HepG2 (cell line): ENCODE measurements around the gene MMP24OS. TPM values are rescaled to one million over a fixed set of nuclear protein-coding genes. Genes with fewer than 3 reads are reported as not detected.

ENCODE experiments used
- ATAC-seq: fragments of 200-7000 bp; cut with Tn5 transposase; 3 replicates; pipeline ENCODE4 v1.9.1; 2020; ENCODE audit warnings: mild to moderate bottlenecking, moderate library complexity
- BruUV-seq: library from RNA; stranded (reverse); fragments of 400-500 nt; replicated peaks from 2 replicates; lab custom pipeline; 2021; lab: Mats Ljungman, UMichigan
- CTCF ChIA-PET: fragments of 300-600 bp; formaldehyde crosslinking; extraction: SDS; loops from one replicate; lab custom pipeline; 2021; ENCODE audit warnings: low total read pairs, inconsistent platforms, low intra/inter-chr PET ratio; lab: Yijun Ruan, JAX
- POLR2A ChIA-PET: fragments of 350-600 bp; sonication (Branson Sonifier 250); formaldehyde crosslinking; loops from one replicate; lab custom pipeline; 2020; ENCODE audit warnings: antibody characterized with exemption, inconsistent platforms; lab: Yijun Ruan, JAX
- DNase-seq: peaks from one replicate; pipeline ENCODE4 v3.0.0-alpha.2; 2015; ENCODE audit warnings: low spot score
- FAIRE-seq: peaks from 3 replicates; lab custom pipeline; 2011; peaks lifted over from hg19 to GRCh38; lab: Jason Lieb, UNC
- H2AFZ ChIP-seq: one replicate; pipeline ENCODE4 v1.6.1; 2011; ENCODE audit warnings: low read length, inconsistent platforms
- H3K27ac ChIP-seq: fragments of 300-600 bp; 3 replicates; pipeline ENCODE4 v1.8.0; 2011; ENCODE audit warnings: mixed run types, mild to moderate bottlenecking, mixed read lengths, low read length, inconsistent platforms; ENCODE audit not compliant: insufficient read depth; ENCODE audit errors: extremely low read length
- H3K27me3 ChIP-seq, 2 experiments: fragments of 200-600 bp in 1 of 2; 2 replicates in 1 of 2; 3 replicates in 1 of 2; pipeline versions ENCODE4 v1.6.0 to v1.8.0; 2011; ENCODE audit warnings: low read length in 2 of 2, mild to moderate bottlenecking in 2 of 2, moderate library complexity in 2 of 2, inconsistent platforms in 1 of 2; ENCODE audit not compliant: insufficient read depth in 2 of 2, control insufficient read depth in 1 of 2
- H3K36me3 ChIP-seq, 2 experiments: fragments of 200-600 bp in 1 of 2; replicated peaks in 1 of 2; 2 replicates in 1 of 2; 3 replicates in 1 of 2; pipeline versions ENCODE4 v1.5.1 to v1.8.0; 2011; ENCODE audit warnings: low read length in 2 of 2, inconsistent platforms in 1 of 2; ENCODE audit not compliant: insufficient read depth in 2 of 2, control insufficient read depth in 1 of 2
- H3K4me1 ChIP-seq: 2 replicates; pipeline ENCODE4 v1.5.1; 2012; ENCODE audit warnings: low read length, inconsistent platforms; ENCODE audit not compliant: insufficient read depth
- H3K4me2 ChIP-seq: 2 replicates; pipeline ENCODE4 v1.6.0; 2011; ENCODE audit warnings: low read depth, low read length, inconsistent platforms
- H3K4me3 ChIP-seq, 3 experiments: fragments of 200-600 bp in 1 of 3; sonication (generic), shearing (Covaris generic) in 1 of 3; replicated peaks in 1 of 3; 2 replicates each; pipeline ENCODE4 v1.5.1; 2011 to 2016; ENCODE audit warnings: low read length in 3 of 3, inconsistent platforms in 2 of 3, low read depth in 2 of 3, mild to moderate bottlenecking in 2 of 3, control low read depth in 1 of 3, mixed read lengths in 1 of 3; ENCODE audit not compliant: insufficient read depth in 1 of 3
- H3K79me2 ChIP-seq: one replicate; pipeline ENCODE4 v1.6.1; 2011; ENCODE audit warnings: low read length, inconsistent platforms; ENCODE audit not compliant: insufficient read depth
- H3K9ac ChIP-seq: 2 replicates; pipeline ENCODE4 v1.6.0; 2011; ENCODE audit warnings: mild to moderate bottlenecking, low read depth, low read length, inconsistent platforms; ENCODE audit not compliant: insufficient read depth
- H3K9me3 ChIP-seq: 2 replicates; pipeline ENCODE4 v1.5.1; 2012; ENCODE audit warnings: mild to moderate bottlenecking, low read length
- H4K20me1 ChIP-seq: 2 replicates; pipeline ENCODE4 v1.6.0; 2011; ENCODE audit warnings: inconsistent platforms, mild to moderate bottlenecking, low read length, moderate library complexity; ENCODE audit not compliant: insufficient read depth
- ATF4 ChIP-seq, 2 experiments: fragments of 450-650 bp in 1 of 2; sonication (generic) in 1 of 2; formaldehyde crosslinking; IDR thresholded peaks; 2 replicates each; pipeline versions ENCODE4 v1.5.0 to v1.8.0; 2020 to 2022; ENCODE audit warnings: mild to moderate bottlenecking in 1 of 2, missing genetic modification reagents in 1 of 2
- BCL3 ChIP-seq: sonication (generic); formaldehyde crosslinking; IDR thresholded peaks from 2 replicates; pipeline ENCODE4 v1.5.1; 2020; ENCODE audit warnings: mild to moderate bottlenecking, missing genetic modification reagents, moderate library complexity
- FOXJ3 ChIP-seq: sonication (generic); formaldehyde crosslinking; IDR thresholded peaks from 2 replicates; pipeline ENCODE4 v1.4.0; 2020; ENCODE audit warnings: missing genetic modification reagents, mild to moderate bottlenecking, borderline replicate concordance
- GMEB1 ChIP-seq: sonication (generic); formaldehyde crosslinking; IDR thresholded peaks from 2 replicates; pipeline ENCODE4 v1.5.1; 2020; ENCODE audit warnings: missing genetic modification reagents, mild to moderate bottlenecking, borderline replicate concordance
- PCBP1 ChIP-seq: fragments of 200-400 bp; formaldehyde crosslinking; IDR thresholded peaks from 2 replicates; pipeline ENCODE4 v1.6.1; 2017; ENCODE audit warnings: mild to moderate bottlenecking, low read depth, low read length, borderline replicate concordance
- TFE3 ChIP-seq: IDR thresholded peaks from 2 replicates; pipeline ENCODE4 v1.6.1; 2016
- ZFP37 ChIP-seq: sonication (generic); formaldehyde crosslinking; IDR thresholded peaks from 2 replicates; pipeline ENCODE4 v1.4.0; 2020; ENCODE audit warnings: missing genetic modification reagents, borderline replicate concordance
- ZMYM3 ChIP-seq: sonication (generic); formaldehyde crosslinking; IDR thresholded peaks from 2 replicates; pipeline ENCODE4 v1.5.1; 2020; ENCODE audit warnings: mild to moderate bottlenecking, missing genetic modification reagents
- ZNF234 ChIP-seq: sonication (generic); formaldehyde crosslinking; conservative IDR thresholded peaks from 2 replicates; pipeline ENCODE4 v1.5.1; 2020; ENCODE audit warnings: mild to moderate bottlenecking, missing genetic modification reagents
- ZNF280D ChIP-seq: sonication (generic); formaldehyde crosslinking; IDR thresholded peaks from 2 replicates; pipeline ENCODE4 v1.5.1; 2020; ENCODE audit warnings: mild to moderate bottlenecking, missing genetic modification reagents
- ZNF576 ChIP-seq: sonication (generic); formaldehyde crosslinking; IDR thresholded peaks from 2 replicates; pipeline ENCODE4 v1.4.0; 2020; ENCODE audit warnings: mild to moderate bottlenecking, missing genetic modification reagents
- ZNF607 ChIP-seq: sonication (generic); formaldehyde crosslinking; IDR thresholded peaks from 2 replicates; pipeline ENCODE4 v1.5.1; 2020; ENCODE audit warnings: missing genetic modification reagents, mild to moderate bottlenecking, borderline replicate concordance
- ZNF737 ChIP-seq: sonication (generic); formaldehyde crosslinking; IDR thresholded peaks from 2 replicates; pipeline ENCODE4 v1.5.0; 2020; ENCODE audit warnings: missing genetic modification reagents, mild to moderate bottlenecking, borderline replicate concordance
- WGBS: methylation state at CpG from one replicate; pipeline ENCODE4 v1.1.6; 2017; ENCODE audit warnings: low lambda C conversion rate; 5-methylcytosine and 5-hydroxymethylcytosine counted together
- in situ Hi-C: cut with HindIII; loops from 2 replicates; pipeline ENCODE4 v1.10.0; 2017; ENCODE audit warnings: low pct_unique_long_range_greater_than_20kb; ENCODE audit not compliant: extremely low pct_ligation_motif_present
- intact Hi-C: fragments of 100-400 bp; cut with micrococcal nuclease; formaldehyde crosslinking; loops from one replicate; pipeline ENCODE4 v1.10.0; 2022; ENCODE audit not compliant: unreplicated experiment
- polyA plus RNA-seq, 8 experiments: library from polyadenylated mRNA; depleted of rRNA in 3 of 8; stranded (reverse) in 7 of 8; unstranded in 1 of 8; fragments of >200 nt; fragmentation: Illumina TruSeq in 4 of 8; extraction: Trizol in 4 of 8; gene quantifications; 2 replicates each; pipeline versions ENCODE4 v1.2.1 to v1.2.3, GENCODE V29; 2011 to 2016; ENCODE audit warnings: low read depth in 4 of 8, missing spikeins in 1 of 8, mixed read lengths in 1 of 8; ENCODE audit not compliant: insufficient read depth in 1 of 8
- total RNA-seq, 5 experiments: library from RNA; depleted of rRNA; stranded (reverse); fragments of >200 nt; fragmentation: Illumina TruSeq; extraction: Trizol; gene quantifications; 2 replicates each; pipeline ENCODE4 v1.2.3, GENCODE V29; 2016; ENCODE audit warnings: low read depth in 1 of 5

The MMP24OS gene
- total and polyA plus RNA-seq, 2 of the 13 experiments (the other 11 are each of a cell fraction or from before 2014, with no cell fraction given), result 6.0 to 8.5 TPM

- no peaks in the 10 kb centered on the region for H4K20me1 ChIP-seq
- no peaks in the 10 kb centered on the region for H3K79me2 ChIP-seq
- H3K27me3 ChIP-seq, result no peaks in the 10 kb centered on the region
- 97% methylated on average over 5 of the region's 5 CpGs for WGBS
- intact Hi-C loops, result no loop called here
- H3K4me2 ChIP-seq, result no peak overlapping the region
- BruUV-seq, result no TSS peak
- ATAC-seq (no peak), DNase-seq (no peak), FAIRE-seq (no peak)
- POLR2A ChIA-PET, result interaction anchor here (1.1 to 5.3 kb wide), 3 partner anchors 10 to 12 kb away, joined by 3 to 53 read pairs (median 21); no protein-coding TSS in a partner anchor
- no peak overlapping the region for H2AFZ ChIP-seq
- no peak overlapping the region for H3K9ac ChIP-seq
- H3K4me3 ChIP-seq, result no peak overlapping the region
- H3K27ac ChIP-seq, result no peak overlapping the region
- H3K9me3 ChIP-seq, result no peaks in the 10 kb centered on the region
- H3K36me3 ChIP-seq, result peaks cover 5 to 12% of the 10 kb centered on the region in 2 experiments; a peak in 3 of 5 replicates
- H3K4me1 ChIP-seq, result peaks cover 26% of the 10 kb centered on the region
- in situ Hi-C loops, result no loop called here
- CTCF ChIA-PET, result no interaction called here
- TF ChIP-seq ZFP37, result no peak
- no peak for TF ChIP-seq PCBP1
- no peak for TF ChIP-seq ZMYM3 (CRISPR knock-in tag)
- no peak for TF ChIP-seq ZNF607 (CRISPR knock-in tag)
- TF ChIP-seq ATF4 (CRISPR knock-in tag; IDR thresholded peaks at IDR 0.05), result no peak
- TF ChIP-seq ZNF576, result no peak
- no peak for TF ChIP-seq ZNF234 (CRISPR knock-in tag)
- TF ChIP-seq GMEB1 (CRISPR knock-in tag), result no peak
- TF ChIP-seq FOXJ3 (CRISPR knock-in tag), result no peak
- TF ChIP-seq TFE3 (CRISPR knock-in tag), result no peak
- no peak for TF ChIP-seq BCL3
- TF ChIP-seq ZNF280D (CRISPR knock-in tag), result no peak
- no peak for TF ChIP-seq ZNF737 (CRISPR knock-in tag)
These were observed 39.7 kb upstream of the MMP24OS start for GRCh38 chr20:35317416-35318210.
